Lower leg skin (tissue), 3 donors: ENCODE measurements around the gene CCDC146.

ENCODE experiments used
- CTCF ChIP-seq, 3 donors: fragments of 450-650 bp; IDR thresholded peaks; one replicate each; pipeline ENCODE4 v1.5.1; 2016; ENCODE audit warnings: antibody characterized with exemption in 3 of 3, mild to moderate bottlenecking in 3 of 3, moderate library complexity in 2 of 3
- POLR2A ChIP-seq, 2 donors: fragments of 450-650 bp; IDR thresholded peaks; one replicate each; pipeline ENCODE4 v1.6.1; 2016 to 2017; ENCODE audit warnings: antibody characterized with exemption in 2 of 2, mild to moderate bottlenecking in 1 of 2, moderate library complexity in 1 of 2

DNA sequence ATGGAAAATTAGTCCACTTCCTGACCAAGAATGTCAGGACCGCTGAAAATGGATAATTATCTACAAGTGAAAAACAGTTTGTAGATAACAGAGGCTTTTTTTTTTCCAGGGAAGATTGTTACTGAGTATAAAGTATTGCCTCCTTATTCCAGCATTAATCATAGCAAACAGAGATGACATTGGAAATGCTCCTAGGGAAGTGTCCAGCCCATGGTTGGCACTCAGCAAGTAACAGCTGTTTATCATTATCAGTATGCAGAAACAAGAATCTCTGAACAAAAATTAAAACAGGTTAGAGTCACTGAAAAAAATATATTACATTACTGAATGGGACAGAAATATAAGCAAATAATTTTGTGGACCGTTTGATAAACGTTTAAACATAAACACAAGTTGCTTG lies 62.6 kb downstream of the CCDC146 start:
- no peak for TF ChIP-seq CTCF (IDR thresholded peaks at IDR 0.05)
- TF ChIP-seq POLR2A (IDR thresholded peaks at IDR 0.05), result no peak
